Neural progenitor cell (in vitro differentiated cells): ENCODE results near the gene CPB1. TPM values are rescaled to one million over a fixed set of nuclear protein-coding genes. Genes with fewer than 3 reads are reported as not detected.

ENCODE experiments used
- DNase-seq: peaks from one replicate; pipeline ENCODE4 v3.0.0-alpha.2; 2016; ENCODE audit warnings: low spot score
- H2AFZ ChIP-seq: fragments of 200-600 bp; sonication (generic); replicated peaks from 2 replicates; pipeline ENCODE4 v1.6.1; 2016; ENCODE audit warnings: antibody characterized with exemption
- H3F3A ChIP-seq: fragments of 200-600 bp; sonication (generic); 2 replicates; pipeline ENCODE4 v1.6.1; 2016; ENCODE audit warnings: antibody characterized with exemption, low read depth
- H3K27ac ChIP-seq: fragments of 200-600 bp; sonication (generic); 2 replicates; pipeline ENCODE4 v1.5.1; 2016; ENCODE audit warnings: mild to moderate bottlenecking
- H3K27me3 ChIP-seq: fragments of 200-600 bp; sonication (generic); 2 replicates; pipeline ENCODE4 v1.6.1; 2016; ENCODE audit warnings: mild to moderate bottlenecking, moderate library complexity
- H3K36me3 ChIP-seq: fragments of 200-600 bp; sonication (generic); 2 replicates; pipeline ENCODE4 v1.5.1; 2016
- H3K4me1 ChIP-seq: fragments of 200-600 bp; sonication (generic); 2 replicates; pipeline ENCODE4 v1.6.1; 2016; ENCODE audit warnings: mixed run types
- H3K4me2 ChIP-seq: fragments of 200-600 bp; sonication (generic); 2 replicates; pipeline ENCODE4 v1.6.1; 2016
- H3K4me3 ChIP-seq: fragments of 200-600 bp; sonication (generic); 2 replicates; pipeline ENCODE4 v1.5.1; 2016
- H3K79me2 ChIP-seq: fragments of 200-600 bp; sonication (generic); 2 replicates; pipeline ENCODE4 v1.6.1; 2016; ENCODE audit warnings: low read depth
- H3K9ac ChIP-seq: fragments of 200-600 bp; sonication (generic); 2 replicates; pipeline ENCODE4 v1.6.1; 2016
- H3K9me3 ChIP-seq: fragments of 200-600 bp; sonication (generic); 2 replicates; pipeline ENCODE4 v1.5.1; 2016; ENCODE audit warnings: low read depth
- H4K20me1 ChIP-seq: fragments of 200-600 bp; sonication (generic); 2 replicates; pipeline ENCODE4 v1.6.1; 2016; ENCODE audit warnings: low read depth
- H3K27ac Mint-ChIP-seq: 3 replicates; pipeline ENCODE4 v1.8.0; 2021; ENCODE audit warnings: mixed read lengths
- H3K27me3 Mint-ChIP-seq: 2 replicates; pipeline ENCODE4 v1.8.0; 2022; ENCODE audit warnings: low read depth, mild to moderate bottlenecking, inconsistent platforms, moderate library complexity, mixed read lengths; ENCODE audit not compliant: insufficient read depth
- H3K36me3 Mint-ChIP-seq: 3 replicates; pipeline ENCODE4 v1.8.0; 2021; ENCODE audit warnings: mixed read lengths
- H3K4me1 Mint-ChIP-seq: 3 replicates; pipeline ENCODE4 v1.8.0; 2021; ENCODE audit warnings: mixed read lengths
- H3K4me3 Mint-ChIP-seq: 3 replicates; pipeline ENCODE4 v1.8.0; 2021; ENCODE audit warnings: mild to moderate bottlenecking, moderate library complexity, mixed read lengths
- H3K9me3 Mint-ChIP-seq: 3 replicates; pipeline ENCODE4 v1.8.0; 2020; ENCODE audit warnings: mixed read lengths
- CTCF ChIP-seq: fragments of 200-600 bp; sonication (generic); IDR thresholded peaks from 2 replicates; pipeline ENCODE4 v1.5.1; 2017; ENCODE audit warnings: antibody characterized with exemption, mild to moderate bottlenecking
- EZH2 ChIP-seq: fragments of 200-600 bp; sonication (generic); IDR thresholded peaks from 2 replicates; pipeline ENCODE4 v1.6.1; 2017; ENCODE audit warnings: antibody characterized with exemption, mild to moderate bottlenecking, moderate library complexity
- EZH2phosphoT487 ChIP-seq: fragments of 200-600 bp; sonication (generic); IDR thresholded peaks from 2 replicates; pipeline ENCODE4 v1.6.1; 2017; ENCODE audit warnings: antibody characterized with exemption
- total RNA-seq: library from RNA; depleted of rRNA; stranded (reverse); fragments of >200 nt; gene quantifications from 2 replicates; pipeline ENCODE4 v1.2.3, GENCODE V29; 2015; ENCODE audit warnings: low replicate concordance

CPB1 gene
- total RNA-seq, 1 donor from 2014 or later, result not detected

- H3K4me2 ChIP-seq, result no peak overlapping the region
- H3K27me3 ChIP-seq, result no peaks in the 10 kb centered on the region
- no peak overlapping the region for H2AFZ ChIP-seq
- no peak for DNase-seq
- H4K20me1 ChIP-seq, result no peaks in the 10 kb centered on the region
- H3K9me3 ChIP-seq, result no peaks in the 10 kb centered on the region
- TF ChIP-seq EZH2, result no peak
- no peak for TF ChIP-seq EZH2phosphoT487
- no peak for TF ChIP-seq CTCF
- H3K27ac ChIP-seq, result no peak overlapping the region
- Mint-ChIP-seq H3K9me3 (peaks cover 2% of the 10 kb centered on the region), H3K27ac (no peak overlapping the region), H3K4me1 (no peaks in the 10 kb centered on the region), H3K27me3 (no peaks in the 10 kb centered on the region), H3K4me3 (no peak overlapping the region), H3K36me3 (no peaks in the 10 kb centered on the region)
- H3F3A ChIP-seq, result no peaks in the 10 kb centered on the region
- no peaks in the 10 kb centered on the region for H3K4me1 ChIP-seq
- H3K36me3 ChIP-seq, result no peaks in the 10 kb centered on the region
- no peak overlapping the region for H3K9ac ChIP-seq
- no peak overlapping the region for H3K4me3 ChIP-seq
- no peaks in the 10 kb centered on the region for H3K79me2 ChIP-seq
Measured at GRCh38 chr3:148883163-148883562, 55.6 kb downstream of the CPB1 start.

- Histone ChIP-seq H3K9me3 (no peaks in the 10 kb centered on the region), H3K4me3 (no peak overlapping the region), H3K36me3 (no peaks in the 10 kb centered on the region), H3K4me2 (no peak overlapping the region), H3K4me1 (no peaks in the 10 kb centered on the region), H4K20me1 (no peaks in the 10 kb centered on the region), H3F3A (no peaks in the 10 kb centered on the region), H3K27ac (no peak overlapping the region), H3K9ac (no peak overlapping the region), H3K27me3 (no peaks in the 10 kb centered on the region), H2AFZ (no peak overlapping the region), H3K79me2 (no peaks in the 10 kb centered on the region)
- no peak for TF ChIP-seq CTCF
- TF ChIP-seq EZH2, result no peak
- no peak for TF ChIP-seq EZH2phosphoT487
- Mint-ChIP-seq H3K36me3 (no peaks in the 10 kb centered on the region), H3K4me1 (no peaks in the 10 kb centered on the region), H3K27ac (no peak overlapping the region), H3K9me3 (peaks cover 2% of the 10 kb centered on the region), H3K4me3 (no peak overlapping the region), H3K27me3 (no peaks in the 10 kb centered on the region)
- no peak for DNase-seq
Measured at GRCh38 chr3:148884261-148884660, 56.6 kb downstream of the CPB1 start.

GRCh38 chr3:148889828-148890227 lies 62.2 kb downstream of the CPB1 start:
- H3K9me3 ChIP-seq, result no peaks in the 10 kb centered on the region
- no peak overlapping the region for H3K27ac Mint-ChIP-seq
- no peak overlapping the region for H3K4me3 Mint-ChIP-seq
- H3K79me2 ChIP-seq, result no peaks in the 10 kb centered on the region
- H3K27ac ChIP-seq, result no peak overlapping the region
- no peak for DNase-seq
- H3F3A ChIP-seq, result no peaks in the 10 kb centered on the region
- no peaks in the 10 kb centered on the region for H3K36me3 ChIP-seq
- H3K9me3 Mint-ChIP-seq, result no peaks in the 10 kb centered on the region
- H4K20me1 ChIP-seq, result no peaks in the 10 kb centered on the region
- no peak overlapping the region for H3K9ac ChIP-seq
- no peaks in the 10 kb centered on the region for H3K36me3 Mint-ChIP-seq
- no peak overlapping the region for H3K4me3 ChIP-seq
- no peaks in the 10 kb centered on the region for H3K27me3 ChIP-seq
- no peak overlapping the region for H3K4me2 ChIP-seq
- no peaks in the 10 kb centered on the region for H3K27me3 Mint-ChIP-seq
- no peak overlapping the region for H2AFZ ChIP-seq
- no peaks in the 10 kb centered on the region for H3K4me1 ChIP-seq
- no peak for TF ChIP-seq EZH2phosphoT487
- no peak for TF ChIP-seq CTCF
- TF ChIP-seq EZH2, result no peak
- no peaks in the 10 kb centered on the region for H3K4me1 Mint-ChIP-seq
